GM19099 (cell line): ENCODE results near the gene SUPT3H.

Source experiments
- POLR2A ChIP-seq: IDR thresholded peaks from 3 replicates; pipeline ENCODE4 v1.6.1; 2011; ENCODE audit warnings: low read depth; ENCODE audit not compliant: insufficient read length; ENCODE audit errors: extremely low read depth

The SUPT3H gene

DNA sequence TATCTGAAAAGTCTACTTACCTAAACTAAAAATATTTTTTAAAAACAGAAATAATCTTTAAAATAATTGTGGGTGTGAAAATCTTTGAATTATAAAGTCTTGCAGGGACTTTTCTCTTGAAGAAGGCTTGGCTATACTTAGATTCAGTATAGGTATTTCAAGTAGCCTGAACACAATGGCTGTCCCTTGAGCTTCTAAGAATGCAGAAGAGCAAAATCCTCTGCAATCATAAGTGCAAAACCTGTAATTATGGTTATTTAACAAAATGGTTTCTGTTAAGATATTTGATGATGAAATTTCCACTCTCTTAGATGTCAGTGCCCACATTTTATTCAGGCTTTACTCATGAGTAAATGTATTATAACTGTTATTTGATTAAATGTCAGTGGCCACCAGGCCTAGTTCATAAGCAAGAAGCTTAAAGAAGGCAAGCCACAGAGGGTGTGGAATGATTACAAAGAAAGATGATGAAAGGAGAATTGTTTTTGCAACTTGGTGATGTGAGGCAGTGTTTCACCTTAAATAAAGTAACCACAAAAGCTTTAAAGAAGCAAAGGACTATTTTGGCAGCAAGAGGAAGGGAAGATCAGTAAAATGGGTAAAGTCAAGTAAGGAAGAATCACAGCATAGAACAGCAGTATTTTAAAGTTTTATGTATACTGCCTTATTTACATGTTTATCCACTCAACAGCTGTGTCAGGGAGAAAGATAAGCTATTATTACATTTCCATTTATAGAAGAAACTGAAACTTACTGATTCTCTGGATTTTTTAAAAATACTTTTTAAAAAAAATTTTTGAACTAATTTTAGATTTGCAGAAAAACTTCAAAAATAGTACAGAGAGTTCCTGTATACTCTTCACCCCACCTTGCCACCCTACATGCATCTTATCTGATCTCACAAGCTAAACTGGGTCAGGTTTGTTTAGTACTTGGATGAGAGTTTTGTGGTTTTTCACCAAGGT, 400.8 kb downstream of the SUPT3H start:
- no peak for TF ChIP-seq POLR2A

DNA sequence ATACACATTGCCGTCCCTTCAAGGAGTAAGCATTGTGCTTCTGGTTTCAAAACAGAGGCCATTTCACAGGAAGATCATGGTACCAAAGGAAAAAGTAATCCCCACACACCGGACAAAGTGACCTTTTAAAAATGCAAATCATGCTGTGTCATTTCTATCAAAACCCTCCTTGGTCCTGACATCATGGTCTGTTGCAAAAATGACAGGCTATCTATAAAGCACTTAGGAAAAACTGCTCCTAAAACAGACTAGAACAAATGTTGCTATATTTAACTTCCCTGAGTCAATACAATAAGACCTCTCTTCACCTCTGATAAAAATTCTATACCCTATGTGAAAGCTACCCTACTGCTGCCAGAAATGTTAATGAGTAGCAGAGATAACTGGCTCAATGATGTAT, 403.2 kb downstream of the SUPT3H start:
- TF ChIP-seq POLR2A: no peak

DNA sequence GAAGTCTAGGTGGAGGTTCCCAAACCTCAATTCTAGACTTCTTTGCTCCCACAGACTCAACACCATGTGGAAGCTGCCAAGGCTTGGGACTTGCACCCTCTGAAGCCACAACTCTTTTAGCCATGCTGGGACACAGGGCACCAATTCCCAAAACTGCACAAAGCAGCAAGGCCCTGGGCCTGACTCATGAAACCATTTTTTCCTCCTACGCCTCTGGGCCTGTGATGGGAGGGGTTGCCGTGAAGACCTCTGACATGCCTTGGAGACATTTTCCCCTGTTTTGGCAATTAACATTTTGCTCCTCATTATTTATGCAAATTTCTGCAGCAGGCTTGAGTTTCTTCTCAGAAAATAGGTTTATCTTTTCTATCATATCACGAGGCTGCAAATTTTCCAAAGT, 405.0 kb downstream of the SUPT3H start:
- TF ChIP-seq POLR2A: no peak

DNA sequence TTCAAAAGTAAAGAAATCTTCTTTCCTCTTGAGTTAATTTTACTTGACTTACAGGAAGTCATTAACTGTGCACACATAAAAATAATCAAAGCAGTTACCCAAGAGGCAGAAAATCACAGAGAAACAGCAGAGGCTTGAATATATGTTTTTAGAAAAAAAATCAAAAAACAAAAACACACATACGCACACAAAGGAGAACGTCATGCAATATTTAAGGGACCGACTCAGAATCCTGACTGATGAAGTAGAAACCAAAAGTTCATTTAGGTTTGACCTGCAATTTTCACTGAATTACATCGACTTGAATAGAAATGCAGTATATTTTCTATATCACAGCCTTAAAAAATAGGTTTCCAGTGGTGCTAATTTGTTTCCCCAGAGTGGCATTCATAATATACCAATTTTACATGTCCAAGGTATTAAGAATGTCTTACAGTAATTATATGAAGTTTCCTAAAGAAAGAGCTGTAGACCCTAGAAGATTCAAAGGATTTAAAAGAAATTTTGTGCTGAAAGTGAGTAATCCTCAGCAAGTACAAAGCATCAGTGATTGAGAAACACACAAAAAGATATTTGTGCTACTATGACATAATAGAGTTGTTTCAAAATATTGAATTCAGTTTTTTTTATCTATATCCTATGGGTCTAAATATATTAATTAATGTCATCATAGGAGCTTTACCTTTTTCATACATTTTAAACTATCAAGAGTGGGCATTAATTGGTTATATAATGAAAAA, 408.1 kb downstream of the SUPT3H start:
- no peak for TF ChIP-seq POLR2A

DNA sequence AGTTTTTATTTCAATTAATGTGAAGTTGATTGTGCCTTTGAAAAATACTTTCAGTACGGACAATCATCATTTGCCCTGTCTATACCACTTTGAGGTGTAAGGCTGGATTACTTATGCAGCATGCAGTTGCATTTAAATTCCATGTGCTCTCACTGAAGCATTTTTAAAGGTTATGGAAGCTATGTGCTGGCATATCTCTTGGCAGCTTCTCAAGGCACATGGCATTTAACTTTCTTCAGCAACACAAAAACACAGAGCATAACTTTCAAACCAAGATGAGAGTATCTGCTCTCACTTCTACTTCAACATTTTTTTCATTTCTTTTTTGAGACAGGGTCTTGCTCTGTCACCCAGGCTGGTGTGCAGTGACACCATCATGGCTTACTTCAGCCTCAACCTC, 410.3 kb downstream of the SUPT3H start:
- TF ChIP-seq POLR2A: no peak

DNA sequence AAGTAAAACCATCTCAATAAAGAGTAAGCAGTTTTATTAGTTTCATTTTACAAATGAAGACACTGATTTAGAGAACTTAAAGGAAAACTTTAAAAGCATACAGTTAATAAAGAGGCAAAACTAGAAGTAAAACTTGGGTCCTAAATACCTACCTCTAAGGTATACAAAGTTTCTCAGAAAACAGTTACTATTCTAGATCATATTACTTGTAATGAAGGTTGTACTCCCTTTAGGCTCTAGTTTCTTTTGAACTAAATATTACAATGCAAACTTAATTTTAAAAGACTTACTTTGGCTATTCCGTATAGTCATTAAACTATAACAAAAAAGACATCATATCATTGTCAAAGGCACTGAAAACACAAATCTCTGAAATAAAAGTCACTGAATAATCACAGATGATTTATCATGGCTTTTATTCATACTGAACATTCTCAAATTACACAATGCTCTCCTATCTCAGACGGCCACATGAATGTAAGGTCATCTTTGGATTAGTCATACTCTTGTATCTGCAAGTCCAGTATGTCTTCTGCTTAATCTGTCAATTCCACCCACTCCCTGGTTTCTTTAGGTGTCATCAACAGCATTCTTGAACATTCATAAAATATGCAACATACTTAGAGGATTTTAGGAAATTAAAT, 411.2 kb downstream of the SUPT3H start:
- TF ChIP-seq POLR2A: no peak

DNA sequence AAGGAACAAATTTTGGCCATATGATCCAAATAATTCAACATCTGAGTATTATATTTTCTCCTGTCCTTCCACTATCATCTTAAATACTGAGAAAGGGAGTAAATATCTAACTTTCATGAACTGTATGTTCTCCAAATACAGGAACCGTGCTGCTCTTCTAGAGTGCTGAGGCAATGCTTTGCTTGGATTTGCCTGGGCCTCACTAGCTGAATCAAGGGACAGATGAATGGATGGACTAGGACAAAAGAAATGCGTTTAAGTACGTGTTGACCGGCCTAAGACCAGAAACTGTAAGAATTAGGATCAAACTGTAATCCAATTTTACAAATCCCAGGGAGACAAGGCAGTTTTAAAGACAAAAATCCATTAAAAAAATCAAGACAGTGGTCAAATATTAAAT, 412.0 kb downstream of the SUPT3H start:
- no peak for TF ChIP-seq POLR2A

DNA sequence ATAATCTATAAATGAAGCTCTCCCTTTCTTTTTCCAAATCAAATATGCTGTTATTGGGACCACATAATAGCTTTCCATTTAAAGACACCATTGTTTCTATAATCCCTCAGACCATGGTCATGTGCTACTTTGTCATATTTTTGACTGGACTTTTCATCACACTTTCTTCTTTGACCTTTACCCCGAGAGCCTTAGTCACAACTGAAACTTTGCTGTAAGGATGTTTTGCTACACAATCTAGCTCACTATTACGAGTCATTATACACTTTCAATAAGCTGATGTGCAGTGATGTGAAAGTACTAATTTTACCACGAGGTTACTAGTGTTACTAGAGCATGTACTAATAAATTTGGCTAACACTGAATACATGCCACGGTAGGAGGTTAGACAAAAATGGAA, 416.8 kb downstream of the SUPT3H start:
- no peak for TF ChIP-seq POLR2A

DNA sequence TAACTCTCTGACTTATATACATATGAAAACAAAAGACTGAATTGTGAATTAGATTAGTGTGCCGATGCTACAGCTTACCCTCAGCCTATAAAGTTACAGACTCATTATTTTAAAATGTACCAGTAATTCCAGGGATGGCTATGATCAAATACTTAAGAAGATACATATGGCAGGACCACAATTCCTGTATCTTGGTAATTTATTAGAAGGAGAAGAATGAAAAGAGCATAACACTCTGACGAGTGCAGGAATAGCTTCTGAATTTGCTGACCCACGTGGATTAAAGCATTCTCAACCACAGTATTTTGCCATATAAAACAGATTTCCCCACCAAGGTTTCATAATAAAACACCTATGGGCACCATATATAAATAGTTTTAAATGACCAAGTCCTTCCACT, 418.1 kb downstream of the SUPT3H start:
- TF ChIP-seq POLR2A: no peak

DNA sequence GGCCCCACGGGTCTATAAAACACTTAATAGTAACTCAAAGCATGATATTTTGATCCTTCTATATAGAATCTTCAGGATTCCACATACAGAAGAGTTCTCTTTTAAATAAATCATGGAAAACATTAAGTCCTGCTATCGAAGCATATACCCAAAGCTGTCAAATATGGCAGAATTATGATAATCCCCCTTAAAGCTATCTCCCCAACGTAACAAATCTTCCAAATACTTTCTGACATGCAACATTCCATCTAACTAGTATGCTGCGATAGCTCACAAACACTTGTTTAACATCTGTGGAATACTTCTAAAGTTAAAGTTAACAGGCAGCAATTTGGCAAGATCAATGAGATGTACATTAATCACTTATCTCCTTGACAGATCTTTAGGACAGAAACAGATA, 420.6 kb downstream of the SUPT3H start:
- TF ChIP-seq POLR2A: no peak

DNA sequence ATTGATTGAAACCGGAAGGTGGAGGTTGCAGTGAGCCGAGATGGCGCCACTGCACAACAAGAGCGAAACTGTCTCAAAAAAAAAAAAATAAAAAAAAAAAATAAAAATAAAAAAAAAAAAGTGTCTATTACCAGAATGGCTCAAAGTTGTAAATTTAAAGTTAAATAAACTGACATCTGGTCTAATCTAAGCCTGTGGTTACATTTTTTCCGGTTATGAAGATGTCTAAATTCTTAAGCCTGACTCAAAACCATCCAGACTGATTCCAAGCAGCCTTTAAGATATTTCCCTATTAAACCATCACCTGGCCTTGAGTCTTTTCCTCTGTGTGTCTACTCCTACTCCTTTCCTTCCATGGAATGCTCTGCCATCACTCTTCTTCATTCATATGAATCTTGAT, 421.3 kb downstream of the SUPT3H start:
- TF ChIP-seq POLR2A: no peak

DNA sequence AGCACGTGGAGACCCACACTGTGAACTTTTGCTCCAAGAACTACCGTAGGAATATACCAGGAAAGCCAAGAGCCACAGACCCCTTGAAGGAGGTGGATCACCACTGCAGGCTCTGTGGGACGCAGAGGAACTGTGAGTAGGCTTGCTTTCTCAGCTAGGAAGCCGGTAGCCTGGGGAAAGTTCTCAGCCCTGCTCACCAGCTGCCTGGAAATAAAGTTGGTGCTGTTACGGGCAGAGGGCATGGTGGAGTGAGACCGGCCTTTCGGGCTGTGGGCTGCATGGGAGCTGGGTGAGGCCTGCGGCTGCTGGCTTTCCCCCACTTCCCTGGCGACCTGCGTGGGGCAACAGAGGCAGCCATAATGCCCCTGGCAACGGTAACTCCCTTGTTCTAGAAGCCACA, 422.6 kb downstream of the SUPT3H start:
- TF ChIP-seq POLR2A: no peak

DNA sequence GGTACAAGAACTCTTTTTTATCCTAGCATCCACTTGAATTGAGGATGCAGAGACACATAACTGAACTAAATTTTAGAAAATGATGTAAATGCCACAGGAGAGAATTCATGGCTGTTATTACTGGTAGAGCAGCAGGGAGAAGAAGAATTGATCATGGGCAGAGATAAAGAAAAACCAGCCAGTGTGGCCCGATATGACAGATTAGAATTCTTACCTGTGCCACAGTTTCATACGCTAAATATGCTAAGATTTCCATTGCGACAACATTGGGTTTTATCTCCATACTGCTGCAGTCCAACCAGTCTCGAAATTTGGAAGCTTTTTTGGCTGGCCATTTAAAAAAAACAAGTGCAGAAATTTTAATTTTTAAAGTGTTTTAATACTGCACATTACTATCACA, 423.5 kb downstream of the SUPT3H start:
- TF ChIP-seq POLR2A: no peak

DNA sequence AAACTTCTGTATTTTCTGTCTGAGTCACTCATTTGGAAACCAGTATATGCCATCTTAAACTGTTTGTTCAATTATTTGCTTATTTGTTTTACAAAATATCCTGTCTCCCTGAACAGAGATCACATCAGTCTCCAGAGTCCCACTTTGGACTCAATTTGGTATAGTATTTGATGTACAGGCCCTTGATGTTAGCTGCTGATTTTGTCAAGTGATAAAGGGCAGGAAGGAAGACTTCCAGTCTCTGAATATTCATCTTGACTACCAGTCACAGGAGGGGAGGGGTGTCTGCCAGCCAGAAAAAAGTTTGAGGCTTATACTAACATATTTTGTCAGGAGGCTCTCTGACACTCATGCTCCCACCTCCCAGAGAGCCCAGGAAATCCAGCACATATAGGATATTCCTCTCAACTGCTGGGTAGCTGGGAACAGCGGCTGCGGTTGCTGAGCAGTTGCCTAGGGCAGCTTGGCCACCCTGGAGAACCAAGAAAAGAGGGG, 426.4 kb downstream of the SUPT3H start:
- TF ChIP-seq POLR2A: no peak

DNA sequence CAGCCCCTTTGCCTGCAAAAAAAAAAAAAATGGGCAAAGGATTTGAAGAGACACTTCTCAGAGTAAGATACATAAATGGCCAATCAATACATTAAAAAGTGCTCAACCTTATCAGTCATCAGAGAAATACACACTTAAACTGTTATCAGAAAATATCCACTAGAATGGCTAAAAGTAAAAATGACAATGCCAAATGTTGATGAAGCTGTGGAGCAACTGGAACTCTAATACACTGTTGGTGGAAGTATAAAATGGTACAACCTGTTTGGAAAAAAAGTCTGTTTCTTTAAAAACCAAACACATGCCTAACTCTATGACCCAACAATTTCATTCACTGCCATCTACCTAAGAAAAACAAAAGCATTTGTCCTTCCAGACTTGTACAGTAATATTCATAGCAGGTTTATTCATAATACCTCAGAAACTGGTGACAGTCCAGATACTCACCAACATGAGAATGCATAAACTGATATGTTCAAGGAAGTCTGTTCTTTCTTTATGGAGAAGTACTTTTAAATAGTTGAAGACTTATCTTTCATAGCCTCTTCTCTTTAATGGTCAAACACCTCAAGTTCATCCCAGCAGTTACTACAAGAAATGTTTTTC, 428.0 kb downstream of the SUPT3H start:
- TF ChIP-seq POLR2A: no peak
